ENCODE measurements around the gene EMP3.

- TF ChIP-seq, protein P1, sequence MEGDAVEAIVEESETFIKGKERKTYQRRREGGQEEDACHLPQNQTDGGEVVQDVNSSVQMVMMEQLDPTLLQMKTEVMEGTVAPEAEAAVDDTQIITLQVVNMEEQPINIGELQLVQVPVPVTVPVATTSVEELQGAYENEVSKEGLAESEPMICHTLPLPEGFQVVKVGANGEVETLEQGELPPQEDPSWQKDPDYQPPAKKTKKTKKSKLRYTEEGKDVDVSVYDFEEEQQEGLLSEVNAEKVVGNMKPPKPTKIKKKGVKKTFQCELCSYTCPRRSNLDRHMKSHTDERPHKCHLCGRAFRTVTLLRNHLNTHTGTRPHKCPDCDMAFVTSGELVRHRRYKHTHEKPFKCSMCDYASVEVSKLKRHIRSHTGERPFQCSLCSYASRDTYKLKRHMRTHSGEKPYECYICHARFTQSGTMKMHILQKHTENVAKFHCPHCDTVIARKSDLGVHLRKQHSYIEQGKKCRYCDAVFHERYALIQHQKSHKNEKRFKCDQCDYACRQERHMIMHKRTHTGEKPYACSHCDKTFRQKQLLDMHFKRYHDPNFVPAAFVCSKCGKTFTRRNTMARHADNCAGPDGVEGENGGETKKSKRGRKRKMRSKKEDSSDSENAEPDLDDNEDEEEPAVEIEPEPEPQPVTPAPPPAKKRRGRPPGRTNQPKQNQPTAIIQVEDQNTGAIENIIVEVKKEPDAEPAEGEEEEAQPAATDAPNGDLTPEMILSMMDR (IDR thresholded peaks at IDR 0.05), result no peak
- no peak for TF ChIP-seq POLR2A (IDR thresholded peaks at IDR 0.05)
Measured at GRCh38 chr19:48338253-48338755, 13.0 kb downstream of the EMP3 start.

All from thyroid gland (tissue), 4 donors.